SJCRH30 (cell line): ENCODE measurements around the gene UBN1. TPM values are rescaled to one million over a fixed set of nuclear protein-coding genes. Genes with fewer than 3 reads are reported as not detected.

ENCODE experiments used
- DNase-seq, 2 experiments: peaks; one replicate each; pipeline ENCODE4 v3.0.0-alpha.2; 2015 to 2020
- H3K27ac ChIP-seq: fragments of 250-450 bp; sonication (Bioruptor Pico); 2 replicates; pipeline ENCODE4 v1.5.1; 2020; ENCODE audit warnings: mild to moderate bottlenecking, moderate library complexity
- H3K27me3 ChIP-seq: fragments of 250-450 bp; sonication (Bioruptor Pico); 2 replicates; pipeline ENCODE4 v1.5.1; 2020; ENCODE audit warnings: mild to moderate bottlenecking, moderate library complexity
- H3K36me3 ChIP-seq: fragments of 250-450 bp; sonication (Bioruptor Pico); 2 replicates; pipeline ENCODE4 v1.5.1; 2020; ENCODE audit warnings: mild to moderate bottlenecking, moderate library complexity
- H3K4me1 ChIP-seq: fragments of 250-450 bp; sonication (Bioruptor Pico); 2 replicates; pipeline ENCODE4 v1.5.1; 2020; ENCODE audit warnings: mild to moderate bottlenecking, moderate library complexity
- H3K4me3 ChIP-seq: fragments of 250-450 bp; sonication (Bioruptor Pico); 2 replicates; pipeline ENCODE4 v1.5.1; 2020; ENCODE audit warnings: mild to moderate bottlenecking, moderate library complexity
- H3K9me3 ChIP-seq: fragments of 250-450 bp; sonication (Bioruptor Pico); replicated peaks from 2 replicates; pipeline ENCODE4 v1.5.1; 2020; ENCODE audit warnings: mild to moderate bottlenecking, moderate library complexity
- total RNA-seq: library from RNA; depleted of rRNA; stranded (reverse); fragments of >200 nt; shearing (Covaris generic); gene quantifications from 2 replicates; pipeline ENCODE4 v1.2.3, GENCODE V29; 2014

UBN1 gene
- total RNA-seq, 1 experiment from 2014 or later, result 28.1 TPM

DNA sequence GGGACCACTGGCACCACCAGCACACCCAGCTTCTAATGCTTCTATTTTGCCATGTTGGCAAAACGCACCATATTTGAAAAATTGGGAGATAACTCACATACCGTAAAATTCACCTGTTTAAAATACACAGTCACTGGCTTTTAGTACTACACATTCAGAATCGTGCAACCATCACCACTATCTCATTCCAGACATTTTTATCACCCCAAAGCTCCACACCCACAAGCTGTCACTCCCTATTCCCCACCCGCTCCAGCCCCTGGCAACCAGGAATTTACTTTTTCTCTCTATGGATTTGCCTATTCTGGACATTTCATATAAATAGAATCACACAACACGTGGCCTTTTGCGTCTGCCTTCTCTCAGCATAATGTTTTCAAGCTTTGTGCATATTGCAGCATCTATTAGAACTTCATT lies 64.7 kb downstream of the UBN1 start:
- Histone ChIP-seq H3K4me3 (no peak overlapping the region), H3K4me1 (peaks cover 19% of the 10 kb centered on the region), H3K36me3 (no peaks in the 10 kb centered on the region), H3K9me3 (no peaks in the 10 kb centered on the region), H3K27ac (no peak overlapping the region), H3K27me3 (no peaks in the 10 kb centered on the region)
- DNase-seq, result no peak

DNA sequence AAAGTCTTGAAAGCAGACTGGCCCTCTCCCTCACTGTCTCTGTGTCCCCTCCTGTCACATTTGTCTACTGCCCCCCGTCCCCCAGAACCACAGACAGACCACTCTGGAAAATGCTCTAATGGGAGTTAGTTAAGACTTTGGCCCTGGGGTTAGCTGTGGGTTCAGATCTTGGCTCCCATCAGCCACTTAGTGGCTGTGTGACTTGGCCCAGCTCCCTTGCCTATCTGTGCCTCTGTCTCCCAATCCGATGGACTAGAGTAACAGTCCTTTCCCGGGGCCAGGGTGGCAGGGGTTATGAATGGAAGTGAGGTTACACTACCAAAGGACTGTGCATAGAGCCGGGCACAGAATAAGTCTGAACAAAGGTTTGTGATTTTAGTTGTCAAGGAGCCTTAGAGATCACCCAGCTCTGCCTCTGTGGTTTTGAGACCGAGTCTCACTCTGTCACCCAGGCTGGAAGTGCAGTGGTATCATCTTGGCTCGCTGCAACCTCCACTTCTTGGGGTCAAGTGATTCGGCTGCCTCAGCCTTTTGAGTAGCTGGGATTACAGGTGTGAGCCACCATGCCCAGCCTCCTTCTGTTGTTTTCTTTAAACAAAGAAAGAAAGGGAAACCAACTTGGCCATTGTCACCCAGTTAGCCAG lies 66.0 kb downstream of the UBN1 start:
- DNase-seq, result no peak
- Histone ChIP-seq H3K4me3 (no peak overlapping the region), H3K27ac (no peak overlapping the region), H3K27me3 (no peaks in the 10 kb centered on the region), H3K36me3 (no peaks in the 10 kb centered on the region), H3K4me1 (peaks cover 19% of the 10 kb centered on the region), H3K9me3 (no peaks in the 10 kb centered on the region)

DNA sequence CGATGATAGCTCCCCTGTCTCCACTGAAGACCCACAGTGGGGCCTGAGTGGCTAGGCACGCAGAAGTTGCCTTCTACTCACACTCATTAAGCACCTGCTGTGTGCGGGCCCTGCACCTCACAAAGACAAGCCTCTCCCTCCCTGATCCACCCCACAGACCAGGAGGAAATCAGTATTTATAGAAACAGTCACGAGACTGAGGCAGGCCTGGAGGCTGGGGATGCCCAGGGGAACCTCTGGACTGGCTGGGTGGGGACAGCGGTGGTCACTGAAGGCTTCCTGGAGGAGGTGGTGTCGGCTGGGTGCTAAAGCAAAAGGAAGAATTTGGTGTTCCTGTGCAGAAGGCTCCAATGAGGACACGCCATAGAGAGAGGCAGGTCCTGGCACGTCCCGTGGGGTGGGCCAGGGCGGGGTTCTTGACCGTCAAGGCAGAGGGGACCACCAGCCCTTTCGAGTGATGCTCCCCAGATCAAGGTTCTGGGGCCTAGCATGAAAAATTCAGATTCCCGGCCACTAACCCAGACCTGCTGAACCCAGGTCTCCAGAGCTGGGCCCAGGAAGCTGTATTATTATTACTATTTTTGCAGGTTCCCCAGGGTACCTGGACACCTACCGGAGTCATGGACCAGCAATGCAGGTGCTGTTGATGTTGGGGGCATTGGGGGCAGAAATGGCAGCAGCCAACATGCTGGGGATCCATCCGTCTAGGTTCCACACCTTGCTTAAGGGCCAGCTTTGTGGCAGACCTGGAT lies 66.7 kb downstream of the UBN1 start:
- H3K36me3 ChIP-seq, result no peaks in the 10 kb centered on the region
- peaks cover 13% of the 10 kb centered on the region for H3K4me1 ChIP-seq
- H3K9me3 ChIP-seq, result no peaks in the 10 kb centered on the region
- no peak overlapping the region for H3K27ac ChIP-seq
- DNase-seq, result no peak
- H3K4me3 ChIP-seq, result no peak overlapping the region
- no peaks in the 10 kb centered on the region for H3K27me3 ChIP-seq

DNA sequence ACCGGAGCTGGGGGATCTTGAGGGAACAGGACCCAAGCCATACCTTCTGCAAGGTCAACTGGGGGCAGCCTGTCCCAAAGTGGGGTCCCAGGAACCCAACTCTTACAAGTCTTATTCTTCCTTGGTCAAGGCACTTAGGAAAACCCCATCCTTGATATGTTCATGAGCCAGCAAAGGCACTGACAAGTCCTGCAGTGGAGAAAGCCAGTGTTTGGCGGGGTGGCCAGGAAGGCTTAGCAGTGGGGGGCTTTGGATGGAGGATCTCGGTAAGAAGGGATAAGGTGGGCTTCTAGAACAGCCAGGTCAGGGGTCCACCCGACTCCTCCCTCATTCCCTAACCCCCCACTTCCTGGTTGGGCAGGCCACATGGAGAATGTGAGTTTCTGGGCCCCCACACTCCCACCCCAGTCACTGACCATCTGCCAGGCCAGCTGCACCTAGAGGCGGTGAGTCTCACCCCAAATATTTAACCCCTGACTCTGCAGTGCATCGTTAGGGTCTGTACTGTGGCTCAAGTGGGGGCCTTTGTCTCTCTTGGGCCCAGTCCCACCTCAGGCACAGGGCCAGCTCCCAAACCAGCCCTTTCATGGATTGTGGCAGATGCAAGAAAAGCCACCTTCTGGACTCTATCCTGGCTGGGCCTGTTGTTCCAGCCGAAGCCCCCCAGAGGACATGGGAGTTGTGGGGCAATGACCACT lies 67.4 kb downstream of the UBN1 start:
- Histone ChIP-seq H3K27ac (peak overlapping the region; percentile 44), H3K36me3 (no peaks in the 10 kb centered on the region), H3K27me3 (no peaks in the 10 kb centered on the region), H3K4me1 (peaks cover 11% of the 10 kb centered on the region), H3K9me3 (no peaks in the 10 kb centered on the region), H3K4me3 (no peak overlapping the region)
- peak in 1 of 2 experiments; percentile 33 for DNase-seq

- peak; percentile 77 to 83 for DNase-seq
- peak overlapping the region; percentile 44 for H3K27ac ChIP-seq
- H3K36me3 ChIP-seq, result no peaks in the 10 kb centered on the region
- H3K9me3 ChIP-seq, result no peaks in the 10 kb centered on the region
- no peak overlapping the region for H3K4me3 ChIP-seq
- H3K4me1 ChIP-seq, result peaks cover 11% of the 10 kb centered on the region
- H3K27me3 ChIP-seq, result no peaks in the 10 kb centered on the region
Measured at GRCh38 chr16:4915226-4915761, 68.0 kb downstream of the UBN1 start.

- no peaks in the 10 kb centered on the region for H3K27me3 ChIP-seq
- no peak overlapping the region for H3K4me3 ChIP-seq
- DNase-seq, result no peak
- peaks cover 7% of the 10 kb centered on the region for H3K4me1 ChIP-seq
- no peaks in the 10 kb centered on the region for H3K9me3 ChIP-seq
- H3K36me3 ChIP-seq, result no peaks in the 10 kb centered on the region
- no peak overlapping the region for H3K27ac ChIP-seq
Measured at GRCh38 chr16:4917117-4917516, 69.8 kb downstream of the UBN1 start.

GRCh38 chr16:4918781-4919251 lies 71.5 kb downstream of the UBN1 start:
- H3K4me3 ChIP-seq, result no peak overlapping the region
- DNase-seq, result no peak
- H3K27me3 ChIP-seq, result no peaks in the 10 kb centered on the region
- H3K27ac ChIP-seq, result no peak overlapping the region
- no peaks in the 10 kb centered on the region for H3K9me3 ChIP-seq
- H3K36me3 ChIP-seq, result no peaks in the 10 kb centered on the region
- H3K4me1 ChIP-seq, result peaks cover 14% of the 10 kb centered on the region

GRCh38 chr16:4920826-4921225 lies 73.5 kb downstream of the UBN1 start:
- Histone ChIP-seq H3K27me3 (no peaks in the 10 kb centered on the region), H3K27ac (no peak overlapping the region), H3K4me3 (no peak overlapping the region), H3K9me3 (no peaks in the 10 kb centered on the region), H3K36me3 (no peaks in the 10 kb centered on the region), H3K4me1 (peaks cover 22% of the 10 kb centered on the region)
- DNase-seq, result no peak

DNA sequence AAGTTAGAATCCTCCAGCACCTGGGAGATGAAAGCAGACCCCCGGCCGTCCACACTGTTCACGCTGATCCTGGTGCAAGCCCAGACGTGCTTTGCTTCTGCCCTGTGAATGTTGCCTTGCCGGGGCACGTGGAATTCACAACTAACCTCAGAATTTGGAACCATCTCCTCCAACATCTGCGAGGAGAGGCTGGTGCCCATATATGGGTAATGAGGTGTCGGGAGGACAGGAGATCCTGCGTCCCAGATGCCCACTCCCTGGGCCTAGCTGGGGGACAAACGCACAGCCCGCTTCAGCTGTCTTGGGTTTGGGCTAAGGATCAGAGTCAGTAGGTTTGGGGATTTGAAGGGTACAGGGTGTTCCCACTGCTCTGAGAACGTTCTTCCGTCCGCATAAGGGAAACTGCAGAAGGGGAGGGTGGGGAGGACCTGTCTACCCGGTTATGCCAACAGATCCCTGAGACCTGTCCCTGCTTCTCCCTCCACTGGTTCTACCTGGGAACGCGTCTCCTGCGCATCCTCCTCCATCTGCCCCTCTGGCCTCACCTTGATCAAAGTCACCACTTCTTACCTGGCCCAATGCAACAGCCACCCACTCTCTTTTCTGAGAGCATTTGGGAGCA lies 75.6 kb downstream of the UBN1 start:
- Histone ChIP-seq H3K9me3 (peaks cover 13% of the 10 kb centered on the region), H3K27ac (no peak overlapping the region), H3K27me3 (no peaks in the 10 kb centered on the region), H3K4me3 (no peak overlapping the region), H3K4me1 (peaks cover 22% of the 10 kb centered on the region), H3K36me3 (no peaks in the 10 kb centered on the region)
- no peak for DNase-seq

- no peak overlapping the region for H3K4me3 ChIP-seq
- H3K27ac ChIP-seq, result no peak overlapping the region
- peaks cover 13% of the 10 kb centered on the region for H3K9me3 ChIP-seq
- no peaks in the 10 kb centered on the region for H3K27me3 ChIP-seq
- no peaks in the 10 kb centered on the region for H3K36me3 ChIP-seq
- peak in 1 of 2 experiments; percentile 61 for DNase-seq
- peaks cover 22% of the 10 kb centered on the region for H3K4me1 ChIP-seq
Measured at GRCh38 chr16:4923853-4924252, 76.6 kb downstream of the UBN1 start.

DNA sequence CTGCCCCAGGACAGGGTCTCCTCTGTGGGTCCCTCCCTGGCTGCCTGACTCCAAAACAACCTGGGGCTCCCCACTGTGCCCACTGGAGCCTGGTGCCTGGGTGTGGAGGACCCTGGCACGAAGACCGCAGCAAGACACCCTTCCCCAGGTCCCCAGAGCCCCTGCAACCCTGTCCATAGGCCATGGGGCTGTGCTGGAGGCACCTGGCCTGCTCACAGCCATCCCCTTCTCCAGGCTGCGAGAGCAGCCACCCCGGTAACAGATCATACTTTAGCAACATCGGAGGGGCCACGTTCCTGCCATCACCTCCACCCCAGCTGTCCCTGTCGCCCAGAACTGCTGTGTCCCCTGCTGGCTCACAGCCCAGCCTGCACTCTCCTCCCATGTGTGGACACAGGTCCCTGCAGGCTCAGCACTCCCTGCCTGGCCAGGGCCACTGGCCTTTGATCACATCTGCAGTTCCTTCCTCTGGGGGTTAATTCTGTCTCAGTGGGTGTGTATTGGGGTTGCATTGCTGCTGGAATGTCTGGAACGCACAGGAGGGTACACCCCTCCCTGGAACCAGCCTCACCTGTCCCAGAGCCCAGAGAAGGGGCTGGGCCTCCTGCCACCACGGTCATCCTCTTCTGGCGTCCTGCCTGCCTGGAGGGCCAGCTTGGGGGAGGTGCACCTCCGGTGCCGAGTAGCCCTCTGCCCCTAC lies 77.5 kb downstream of the UBN1 start:
- DNase-seq, result peak; percentile 54 to 65
- no peak overlapping the region for H3K4me3 ChIP-seq
- no peak overlapping the region for H3K27ac ChIP-seq

DNA sequence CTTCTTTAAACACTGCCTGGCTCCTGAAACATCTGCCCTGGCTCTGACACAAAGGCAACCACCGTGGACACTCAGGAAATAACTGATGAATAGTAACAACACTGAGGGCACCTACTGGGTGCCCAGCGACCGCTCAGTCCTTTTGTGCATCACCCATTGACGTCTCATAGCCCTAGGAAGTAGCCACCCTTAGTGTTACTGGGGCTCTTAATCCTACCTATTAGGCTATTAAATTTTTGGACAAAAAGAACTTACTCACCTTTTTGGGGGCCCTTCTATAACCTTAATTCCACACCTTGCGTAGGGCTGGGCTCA lies 78.0 kb downstream of the UBN1 start:
- peaks cover 22% of the 10 kb centered on the region for H3K4me1 ChIP-seq
- H3K36me3 ChIP-seq, result no peaks in the 10 kb centered on the region
- DNase-seq, result no peak
- H3K4me3 ChIP-seq, result no peak overlapping the region
- H3K9me3 ChIP-seq, result peaks cover 13% of the 10 kb centered on the region
- no peak overlapping the region for H3K27ac ChIP-seq
- H3K27me3 ChIP-seq, result no peaks in the 10 kb centered on the region

More for the DNA sequence above, 77.5 kb downstream of the UBN1 start:
- H3K4me1 ChIP-seq, result peaks cover 22% of the 10 kb centered on the region
- H3K36me3 ChIP-seq, result no peaks in the 10 kb centered on the region
- no peaks in the 10 kb centered on the region for H3K27me3 ChIP-seq
- peaks cover 13% of the 10 kb centered on the region for H3K9me3 ChIP-seq

DNA sequence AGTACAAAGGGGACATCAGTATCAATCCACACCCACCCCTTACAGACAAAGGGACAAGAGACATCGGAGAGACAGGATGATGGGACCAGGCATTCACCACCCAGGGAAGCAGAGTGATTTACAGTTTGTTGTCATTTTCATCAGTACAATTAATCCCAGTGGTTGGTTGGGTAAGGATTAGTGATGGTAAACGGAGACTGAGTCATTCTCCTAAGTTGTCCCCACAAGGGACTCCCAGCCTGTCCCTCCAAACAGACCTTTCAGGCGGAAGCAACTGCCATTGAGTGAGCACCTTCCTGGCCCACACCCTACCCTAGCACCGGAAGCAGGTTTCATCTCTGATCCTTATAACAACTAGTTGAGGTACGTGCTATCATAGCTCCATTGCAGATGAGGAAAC lies 78.5 kb downstream of the UBN1 start:
- Histone ChIP-seq H3K36me3 (no peaks in the 10 kb centered on the region), H3K4me3 (no peak overlapping the region), H3K27me3 (no peaks in the 10 kb centered on the region), H3K4me1 (peaks cover 22% of the 10 kb centered on the region), H3K9me3 (peaks cover 13% of the 10 kb centered on the region), H3K27ac (no peak overlapping the region)
- no peak for DNase-seq

DNA sequence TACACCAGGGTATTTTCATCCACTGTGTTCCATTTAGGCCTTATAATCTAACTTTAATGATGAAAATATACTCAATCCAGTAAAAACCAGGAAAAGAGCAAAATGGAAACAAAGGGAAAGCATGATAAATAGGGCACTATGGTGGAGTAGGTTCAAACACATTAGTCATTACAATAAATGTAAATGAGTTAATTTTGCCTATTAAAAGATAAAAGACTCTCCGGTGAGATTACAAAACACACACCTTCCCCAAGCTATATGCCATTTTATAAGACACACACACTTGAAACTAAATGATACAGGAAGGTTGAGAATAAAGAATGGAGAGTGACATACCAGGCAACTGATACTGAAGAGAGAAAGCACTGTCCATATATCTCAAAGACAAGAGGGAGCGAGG lies 79.6 kb downstream of the UBN1 start:
- no peaks in the 10 kb centered on the region for H3K27me3 ChIP-seq
- H3K9me3 ChIP-seq, result peaks cover 13% of the 10 kb centered on the region
- no peak overlapping the region for H3K4me3 ChIP-seq
- DNase-seq, result no peak
- H3K4me1 ChIP-seq, result peaks cover 22% of the 10 kb centered on the region
- no peak overlapping the region for H3K27ac ChIP-seq
- H3K36me3 ChIP-seq, result no peaks in the 10 kb centered on the region
